22Rv1 (cell line): ENCODE data around the gene AMIGO2.

Experiments
- ZFX ChIP-seq: fragments of 450-650 bp; IDR thresholded peaks from 2 replicates; pipeline ENCODE4 v1.6.1; 2017; ENCODE audit warnings: antibody characterized with exemption, borderline replicate concordance
- TF ChIP-seq, protein P1 (sequence below): fragments of 450-650 bp; IDR thresholded peaks from 2 replicates; pipeline ENCODE4 v1.5.1; 2017; ENCODE audit warnings: mild to moderate bottlenecking

DNA sequence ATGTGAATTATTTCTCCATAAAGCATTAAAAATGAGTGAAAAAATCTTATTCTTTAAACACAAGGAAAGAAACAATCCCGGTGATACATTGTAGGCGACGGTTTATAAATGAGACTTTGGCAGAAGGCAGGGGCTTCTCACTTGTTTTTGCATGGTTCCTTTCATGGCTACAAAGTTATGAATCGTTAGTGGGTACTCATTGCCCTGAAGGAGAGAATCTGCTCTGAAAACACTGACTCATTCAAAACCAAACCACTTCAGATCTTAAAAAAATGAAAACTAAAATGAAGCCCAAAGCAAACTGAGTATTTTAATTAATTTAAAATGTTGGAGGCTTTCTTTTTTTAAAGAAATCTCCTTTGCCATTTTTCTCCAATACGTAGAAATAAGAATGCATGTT lies 41.4 kb upstream of the AMIGO2 start:
- no peak for TF ChIP-seq ZFX
- TF ChIP-seq, protein P1, sequence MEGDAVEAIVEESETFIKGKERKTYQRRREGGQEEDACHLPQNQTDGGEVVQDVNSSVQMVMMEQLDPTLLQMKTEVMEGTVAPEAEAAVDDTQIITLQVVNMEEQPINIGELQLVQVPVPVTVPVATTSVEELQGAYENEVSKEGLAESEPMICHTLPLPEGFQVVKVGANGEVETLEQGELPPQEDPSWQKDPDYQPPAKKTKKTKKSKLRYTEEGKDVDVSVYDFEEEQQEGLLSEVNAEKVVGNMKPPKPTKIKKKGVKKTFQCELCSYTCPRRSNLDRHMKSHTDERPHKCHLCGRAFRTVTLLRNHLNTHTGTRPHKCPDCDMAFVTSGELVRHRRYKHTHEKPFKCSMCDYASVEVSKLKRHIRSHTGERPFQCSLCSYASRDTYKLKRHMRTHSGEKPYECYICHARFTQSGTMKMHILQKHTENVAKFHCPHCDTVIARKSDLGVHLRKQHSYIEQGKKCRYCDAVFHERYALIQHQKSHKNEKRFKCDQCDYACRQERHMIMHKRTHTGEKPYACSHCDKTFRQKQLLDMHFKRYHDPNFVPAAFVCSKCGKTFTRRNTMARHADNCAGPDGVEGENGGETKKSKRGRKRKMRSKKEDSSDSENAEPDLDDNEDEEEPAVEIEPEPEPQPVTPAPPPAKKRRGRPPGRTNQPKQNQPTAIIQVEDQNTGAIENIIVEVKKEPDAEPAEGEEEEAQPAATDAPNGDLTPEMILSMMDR = no peak
